Stimulated activated CD4-positive, alpha-beta T cell treated with anti-CD3 and anti-CD28 coated beads, Interleukin-4, amount 100 ng/mL, for 4 hours (primary cell): ENCODE data around the gene SIVA1.
"Not testable (repeated sequence)": the region's sequence is repeated elsewhere in the genome, so short reads cannot be mapped to it uniquely, and the experiment has no call there.

Experiments used
- DNase-seq, 2 experiments: peaks; one replicate each; pipeline ENCODE4 v3.0.0-alpha.2; 2020

Gene SIVA1

DNA sequence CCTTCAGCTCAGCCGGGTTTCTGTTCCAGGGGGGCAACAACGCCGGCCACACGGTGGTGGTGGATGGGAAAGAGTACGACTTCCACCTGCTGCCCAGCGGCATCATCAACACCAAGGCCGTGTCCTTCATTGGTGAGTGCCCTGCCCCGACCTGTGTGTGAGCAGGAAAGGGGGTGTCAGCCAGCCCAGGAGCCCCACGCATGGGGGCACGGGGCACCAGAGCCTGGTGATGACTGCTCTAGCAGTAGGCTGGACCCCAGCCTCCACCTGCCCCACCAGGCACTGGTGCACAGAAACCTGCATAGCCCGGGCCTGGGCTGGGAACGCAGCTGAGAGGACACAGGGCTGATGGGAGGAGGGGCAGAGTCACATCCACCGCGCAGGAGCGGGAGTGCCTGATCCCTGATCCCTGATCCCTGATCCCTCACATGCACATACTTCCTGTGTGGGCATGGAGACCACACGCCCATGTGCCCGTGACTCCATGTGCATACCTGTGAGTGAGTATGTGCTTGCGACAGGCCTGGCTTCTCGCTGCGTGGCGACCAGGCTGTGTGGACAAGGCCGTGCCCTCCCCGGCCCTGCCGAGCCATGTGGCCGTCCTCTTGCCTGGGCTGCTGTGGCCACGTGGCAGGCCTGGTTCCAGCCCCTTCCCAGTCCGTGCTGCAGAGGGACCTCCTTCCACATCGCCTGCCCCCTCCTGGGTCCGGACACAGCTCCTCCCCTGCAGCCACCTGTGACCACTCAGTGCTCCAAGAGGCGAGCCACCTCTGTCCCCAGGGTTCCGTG lies 17.8 kb upstream of the SIVA1 start:
- no peak for DNase-seq

- DNase-seq = no peak
Observed at GRCh38 chr14:104735830-104736642, 16.9 kb upstream of the SIVA1 start.

DNA sequence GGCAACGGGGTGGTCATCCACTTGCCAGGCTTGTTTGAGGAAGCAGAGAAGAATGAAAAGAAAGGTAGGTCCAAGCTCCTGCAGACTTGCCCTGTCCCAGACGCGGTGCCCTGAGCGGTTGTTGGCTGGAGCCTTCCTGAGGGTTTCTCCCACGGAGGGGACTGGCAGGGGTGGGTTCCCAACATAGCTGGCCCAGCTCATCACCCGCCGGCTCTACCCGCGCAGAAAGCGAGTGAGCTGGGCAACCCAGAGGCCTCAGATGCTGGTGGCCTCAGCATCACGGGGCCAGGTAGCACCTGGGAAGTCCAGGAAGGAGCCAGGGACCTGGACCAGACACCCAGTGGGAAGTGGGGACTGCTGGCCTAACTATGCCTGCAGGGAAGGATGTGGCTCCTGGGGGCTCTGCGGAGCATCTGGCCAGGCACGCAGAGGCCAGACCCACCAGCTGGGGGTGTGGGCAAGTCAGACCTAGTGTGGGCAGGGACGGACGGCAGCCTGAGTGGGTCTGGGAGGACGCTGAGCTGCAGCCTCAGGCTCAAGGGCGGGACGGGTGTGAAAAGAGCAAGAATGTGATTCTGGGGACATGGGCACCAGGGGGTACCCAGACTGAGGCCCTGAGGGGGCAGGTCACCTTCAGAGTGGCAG lies 14.4 kb upstream of the SIVA1 start:
- no peak for DNase-seq

- no peak for DNase-seq
Observed at GRCh38 chr14:104739026-104739425, 13.9 kb upstream of the SIVA1 start.

DNA sequence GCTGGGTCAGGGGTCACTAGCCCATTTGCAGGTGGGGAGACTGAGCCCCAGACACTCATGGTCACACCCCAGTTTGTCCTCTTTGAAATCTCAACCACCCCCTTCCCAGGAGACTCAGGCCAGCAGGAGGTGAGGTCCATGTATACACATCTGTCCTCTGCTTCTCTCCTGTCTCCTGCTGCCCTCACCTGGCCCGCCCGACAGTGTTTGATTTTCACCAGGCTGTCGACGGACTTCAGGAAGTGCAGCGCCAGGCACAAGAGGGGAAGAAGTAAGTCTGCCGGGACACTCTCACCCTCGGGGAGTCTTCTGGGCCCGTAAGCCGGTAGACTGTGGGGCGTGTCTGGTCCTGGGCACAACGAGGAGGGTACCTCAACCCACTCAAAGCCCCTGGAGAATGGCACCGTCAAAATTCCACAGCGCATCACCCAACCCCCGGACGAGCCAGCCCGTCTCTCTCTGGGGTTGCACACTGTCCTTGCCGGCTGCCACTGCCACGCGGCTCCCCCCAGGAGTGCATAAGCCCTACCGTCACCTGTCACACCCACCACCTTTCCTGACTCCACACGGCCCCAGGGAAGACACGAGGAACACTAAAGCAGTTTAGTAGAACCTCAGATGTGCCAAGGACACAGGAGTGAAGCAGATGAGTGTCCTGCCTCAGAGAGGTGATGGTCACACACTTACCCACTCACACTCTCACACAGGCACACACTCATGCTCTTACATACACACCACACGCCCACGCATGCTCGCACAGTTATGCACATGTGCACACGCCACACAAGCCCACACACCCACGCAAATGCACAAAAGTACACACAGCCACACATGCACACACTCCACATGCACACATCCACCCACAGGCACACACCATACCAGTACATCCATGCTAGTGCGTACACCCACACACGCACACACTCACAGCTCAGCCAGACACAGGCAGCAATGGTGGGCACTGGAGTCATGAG lies 13.1 kb upstream of the SIVA1 start:
- DNase-seq = no peak

GRCh38 chr14:104741108-104741802 lies 11.7 kb upstream of the SIVA1 start:
- no peak for DNase-seq

DNA sequence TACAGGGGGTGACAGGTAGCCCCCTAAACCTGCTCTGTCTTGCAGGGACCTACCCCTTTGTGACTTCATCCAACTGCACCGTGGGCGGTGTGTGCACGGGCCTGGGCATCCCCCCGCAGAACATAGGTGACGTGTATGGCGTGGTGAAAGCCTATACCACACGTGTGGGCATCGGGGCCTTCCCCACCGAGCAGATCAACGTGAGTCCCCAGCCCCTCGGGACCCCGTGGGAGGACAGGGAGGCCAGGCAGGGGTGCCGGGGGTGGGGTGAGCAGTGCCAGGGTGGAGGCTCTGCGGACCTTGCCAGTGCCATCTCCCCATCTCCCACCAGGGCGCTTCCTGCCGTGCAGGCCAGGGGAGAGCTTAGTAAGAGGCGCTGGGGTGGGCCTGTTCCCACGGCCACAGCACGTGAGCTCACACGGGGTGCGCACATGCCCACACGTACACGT lies 11.1 kb upstream of the SIVA1 start:
- no peak for DNase-seq

GRCh38 chr14:104742586-104743455 lies 10.1 kb upstream of the SIVA1 start:
- no peak for DNase-seq

GRCh38 chr14:104743461-104744380 lies 9.2 kb upstream of the SIVA1 start:
- no peak for DNase-seq

DNA sequence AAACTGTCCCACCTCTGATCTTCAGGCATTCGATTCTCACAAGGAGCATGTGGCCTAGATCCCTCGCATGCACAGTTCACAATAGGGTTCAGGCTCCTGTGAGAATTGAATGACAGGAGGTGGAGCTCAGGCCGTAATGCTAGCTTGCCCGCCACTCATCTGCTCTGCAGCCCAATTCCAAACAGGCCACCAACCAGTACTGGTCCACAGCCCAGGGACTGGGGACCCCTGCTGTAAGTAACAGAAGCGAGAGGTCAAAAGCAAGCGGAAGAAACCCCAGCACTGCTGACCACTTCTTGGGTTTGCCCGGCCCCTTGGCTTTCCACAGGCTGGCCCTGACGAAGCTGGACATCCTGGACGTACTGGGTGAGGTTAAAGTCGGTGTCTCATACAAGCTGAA lies 8.5 kb upstream of the SIVA1 start:
- DNase-seq = no peak

DNA sequence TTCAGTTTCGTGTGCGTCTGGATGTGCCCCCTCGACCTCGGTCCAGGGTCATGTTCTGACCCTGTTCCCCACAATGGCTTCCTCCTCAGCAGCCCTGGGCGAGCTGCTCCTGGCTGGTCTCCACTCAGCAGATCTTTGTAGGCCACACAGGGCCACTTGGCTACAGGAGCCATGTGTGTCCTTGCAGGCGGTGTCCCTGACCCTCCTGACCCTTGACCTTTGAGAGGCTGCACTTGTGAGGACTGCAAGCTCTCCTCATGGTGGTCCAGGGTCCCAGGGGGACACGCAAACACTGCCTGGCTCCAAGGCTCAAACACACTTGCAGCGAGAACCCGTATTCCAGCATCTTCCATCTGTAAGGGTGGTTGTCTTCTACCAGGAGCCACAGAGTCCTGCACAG lies 7.5 kb upstream of the SIVA1 start:
- no peak for DNase-seq

- no peak for DNase-seq
Observed at GRCh38 chr14:104746071-104746545, 6.8 kb upstream of the SIVA1 start.

DNA sequence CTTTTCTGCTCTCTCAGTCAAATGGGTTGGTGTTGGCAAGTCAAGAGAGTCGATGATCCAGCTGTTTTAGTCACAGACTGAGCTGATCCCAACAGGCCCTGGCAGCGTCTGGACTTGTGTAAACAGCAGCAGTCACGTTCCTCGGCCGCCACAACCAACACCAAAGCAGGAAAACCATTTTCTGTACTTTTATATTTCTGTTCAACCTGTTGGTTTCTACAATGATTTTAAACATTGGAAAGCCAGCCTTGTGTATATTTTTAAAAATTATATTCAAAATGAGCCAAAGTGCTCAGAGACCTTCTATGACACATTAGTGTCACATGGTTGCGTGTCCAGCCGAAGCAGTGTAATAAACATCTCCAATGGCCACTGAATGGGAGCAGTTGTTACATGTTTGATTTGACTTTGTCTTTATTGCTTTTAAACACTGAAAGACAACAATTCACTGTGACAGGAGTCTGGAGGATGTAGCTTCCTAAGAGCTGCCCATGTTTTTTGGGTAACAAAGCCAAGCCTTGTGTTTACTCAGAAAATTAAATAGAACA lies 5.9 kb upstream of the SIVA1 start:
- no peak for DNase-seq

GRCh38 chr14:104747876-104748275 lies 5.1 kb upstream of the SIVA1 start:
- DNase-seq = no peak

GRCh38 chr14:104749111-104749649 lies 3.8 kb upstream of the SIVA1 start:
- no peak for DNase-seq

GRCh38 chr14:104750056-104750752 lies 2.7 kb upstream of the SIVA1 start:
- DNase-seq = no peak

DNA sequence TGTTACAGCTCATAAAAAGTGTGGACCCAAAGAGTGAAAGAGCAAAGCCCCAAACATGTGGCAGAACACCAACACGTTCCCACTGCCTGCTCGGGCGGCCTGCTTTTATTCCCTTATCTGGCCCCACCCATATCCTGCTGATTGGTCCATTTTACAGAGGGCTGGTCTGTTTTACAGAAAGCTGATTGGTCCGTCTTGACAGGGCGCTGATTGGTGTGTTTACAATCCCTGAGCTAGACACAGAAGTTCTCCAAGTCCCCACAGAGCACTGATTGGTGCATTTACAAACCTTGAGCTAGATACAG lies 2.2 kb upstream of the SIVA1 start:
- DNase-seq = not testable (repeated sequence)
